ELF-1 (cell line): ENCODE results near the gene ADCY7.

Experiments used
- DNase-seq: peaks from one replicate; pipeline ENCODE4 v3.0.0-alpha.2; 2016; ENCODE audit warnings: low read depth, low spot score

The ADCY7 gene

DNA sequence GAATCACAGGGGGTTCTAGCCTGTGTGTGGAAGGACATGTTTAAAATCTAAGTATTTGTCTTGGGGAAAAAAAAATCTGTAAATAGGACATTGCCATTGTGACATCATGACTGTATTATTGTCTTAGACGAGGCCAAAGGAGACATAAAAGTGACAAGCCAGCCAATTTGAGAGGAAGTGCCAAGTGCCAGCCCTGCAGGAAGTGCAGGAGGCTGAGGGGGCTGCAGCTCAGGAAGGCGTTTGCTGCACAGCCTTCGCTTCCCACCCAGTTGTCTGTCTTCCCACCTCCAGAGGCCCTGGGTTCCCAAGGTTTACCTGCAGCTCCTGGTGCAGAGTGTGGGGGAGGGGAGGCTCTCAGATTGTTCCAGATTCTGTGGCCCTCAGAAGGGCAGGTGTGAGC lies 1.3 kb downstream of the ADCY7 start:
- DNase-seq: no peak

DNA sequence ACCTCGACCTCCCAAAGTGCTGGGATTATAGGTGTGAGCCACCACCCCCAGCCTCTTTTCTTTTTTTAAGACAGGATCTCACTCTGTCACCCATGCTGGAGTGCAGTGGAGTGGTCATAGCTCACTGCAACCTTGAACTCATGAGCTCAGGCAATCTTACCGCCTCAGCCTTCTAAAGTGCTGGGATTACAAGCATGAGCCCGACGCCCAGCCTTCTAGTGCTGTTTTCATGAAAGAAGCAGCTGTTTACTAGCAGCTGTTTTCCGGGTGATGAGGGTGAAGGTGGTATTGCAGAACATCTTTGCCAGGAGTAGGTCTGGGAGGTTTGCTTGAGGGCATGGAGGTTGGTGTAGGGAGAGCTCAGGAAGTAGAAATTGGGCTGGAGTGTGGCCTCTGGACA lies 2.0 kb downstream of the ADCY7 start:
- no peak for DNase-seq

DNA sequence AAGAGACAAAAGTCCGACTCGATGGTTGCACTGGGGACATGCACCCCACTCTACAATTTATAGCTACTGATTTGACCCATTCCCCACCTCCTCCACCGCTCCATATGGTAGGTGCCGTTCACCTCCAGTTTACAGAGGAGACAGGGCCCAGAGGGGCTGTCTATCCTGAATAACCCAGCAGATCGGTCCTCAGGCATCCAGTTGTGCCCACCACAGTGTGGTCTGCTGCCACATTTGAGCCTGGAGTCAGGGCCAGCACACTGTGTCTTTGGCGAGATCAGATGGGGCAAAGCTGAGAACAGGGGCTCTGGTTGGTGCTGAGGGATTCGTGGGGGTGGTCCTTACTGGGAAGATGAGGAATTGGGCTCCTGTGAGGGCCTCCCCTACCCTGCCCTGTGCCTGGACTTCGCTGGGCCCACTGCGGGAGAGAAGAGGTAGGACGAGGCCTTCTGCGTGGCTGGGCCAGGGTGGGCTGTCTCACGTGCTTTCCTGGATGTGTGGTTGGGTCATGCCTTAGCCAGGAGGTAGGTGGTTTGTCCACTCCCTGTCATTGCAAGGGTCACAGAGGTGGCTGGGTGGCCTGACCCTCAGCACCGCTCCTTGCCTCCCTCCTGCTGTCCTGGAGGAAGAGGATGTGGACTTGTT lies 2.8 kb downstream of the ADCY7 start:
- DNase-seq: no peak

DNA sequence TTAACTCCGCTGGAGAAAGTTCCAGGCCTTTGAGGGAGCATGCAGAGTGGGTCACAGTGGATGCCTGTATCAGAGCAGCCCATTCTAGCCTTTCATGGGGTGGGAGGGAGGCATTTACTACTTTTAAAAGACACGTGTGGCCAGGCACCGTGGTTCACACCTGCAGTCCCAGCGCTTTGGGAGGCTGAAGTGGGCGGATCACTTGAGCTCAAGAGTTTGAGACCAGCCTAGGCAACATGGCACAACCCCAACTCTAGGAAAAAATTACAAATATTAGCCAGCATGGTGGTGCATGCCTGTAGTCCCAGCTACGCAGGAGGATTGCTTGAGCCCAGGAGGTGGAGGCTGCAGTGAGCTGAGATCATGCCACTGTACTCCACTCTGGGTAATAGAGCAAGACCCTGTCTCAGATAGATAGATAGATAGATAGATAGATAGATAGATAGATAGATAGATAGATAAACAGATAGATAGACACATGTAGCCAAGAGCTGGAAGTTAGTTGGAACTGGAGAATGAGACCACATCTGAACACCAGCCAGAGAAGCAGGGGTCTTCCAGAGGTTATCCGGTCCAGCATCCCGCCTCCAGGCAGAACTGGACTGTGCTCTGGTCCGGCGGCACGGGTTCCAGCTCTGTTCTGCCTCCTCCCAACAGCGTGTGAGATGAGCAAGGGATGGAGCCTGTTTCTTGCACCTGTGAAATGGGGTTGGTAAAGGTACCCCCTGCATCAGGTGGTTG lies 3.6 kb downstream of the ADCY7 start:
- DNase-seq: no peak

DNA sequence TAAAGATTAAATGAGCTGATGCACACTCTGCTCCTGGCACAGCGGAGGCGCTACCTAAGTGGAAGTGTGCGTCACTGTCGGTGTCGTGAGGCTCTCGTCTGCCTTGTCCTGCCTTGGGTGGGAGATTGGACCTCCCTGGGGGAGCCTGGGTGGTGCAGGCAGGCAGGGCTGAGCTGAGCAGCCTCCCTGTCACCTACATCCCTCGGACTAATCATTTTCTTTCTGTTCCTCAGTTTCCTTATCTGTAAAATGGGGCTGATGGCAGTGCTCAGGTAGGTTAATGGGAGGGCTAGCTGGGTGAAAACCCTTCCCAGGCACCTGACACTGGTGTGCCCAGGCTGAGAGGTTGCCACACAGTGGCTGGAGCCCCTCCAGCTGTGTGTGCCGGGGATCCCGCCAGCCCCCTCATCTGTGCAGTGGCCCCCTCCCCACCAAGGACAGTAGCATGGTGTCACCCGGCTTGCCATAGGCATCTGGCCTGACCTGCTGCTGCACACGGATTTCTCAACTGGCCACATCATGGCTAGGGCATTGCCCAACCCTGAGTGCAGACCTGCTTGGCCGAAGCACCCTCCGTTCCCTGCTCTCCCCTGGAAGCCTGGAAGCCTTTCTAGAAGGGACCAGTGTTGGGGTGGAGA lies 4.3 kb downstream of the ADCY7 start:
- no peak for DNase-seq

DNA sequence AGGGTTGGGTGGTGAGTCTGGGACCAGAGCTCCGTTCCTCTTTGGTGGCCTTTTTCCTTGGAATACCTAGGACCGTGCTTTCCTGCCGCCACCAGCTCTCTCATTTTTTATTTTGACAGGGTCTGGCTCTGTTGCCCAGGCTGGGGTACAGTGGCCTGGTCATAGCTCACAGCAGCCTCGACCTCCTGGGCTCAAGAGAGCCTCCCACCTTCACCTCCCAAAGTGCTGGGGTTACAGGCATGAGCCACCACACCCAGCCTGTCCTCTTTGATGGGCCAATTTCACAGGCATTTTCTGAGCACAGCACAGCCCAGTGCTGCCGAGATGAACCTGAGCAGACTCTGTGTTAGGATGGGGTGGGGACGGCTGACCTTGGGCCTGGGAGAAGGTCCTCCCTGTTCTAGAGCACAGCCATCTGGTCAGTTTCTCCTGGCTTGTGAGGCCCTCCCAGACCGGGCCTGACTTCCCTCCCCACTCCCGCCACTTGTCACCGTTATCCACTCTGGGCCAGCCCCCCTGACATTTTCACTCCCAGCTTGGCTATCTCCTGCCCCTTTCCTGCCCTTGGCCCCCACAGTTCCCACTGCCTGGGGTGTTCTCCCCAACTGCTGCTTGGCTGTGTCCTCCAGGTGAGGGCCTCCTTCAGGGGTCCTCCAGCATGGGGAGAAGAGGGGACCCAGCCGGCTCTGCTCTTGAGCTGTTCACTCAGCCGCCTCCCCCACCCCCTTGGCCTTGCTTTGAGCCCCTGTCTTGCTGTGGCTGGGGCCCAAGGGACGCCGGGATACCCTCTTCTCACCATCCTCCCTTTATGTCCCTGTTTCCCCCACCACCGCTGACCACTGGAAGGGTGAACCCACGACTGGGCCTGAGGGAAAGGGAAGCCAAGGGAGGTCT lies 5.0 kb downstream of the ADCY7 start:
- DNase-seq: no peak

DNA sequence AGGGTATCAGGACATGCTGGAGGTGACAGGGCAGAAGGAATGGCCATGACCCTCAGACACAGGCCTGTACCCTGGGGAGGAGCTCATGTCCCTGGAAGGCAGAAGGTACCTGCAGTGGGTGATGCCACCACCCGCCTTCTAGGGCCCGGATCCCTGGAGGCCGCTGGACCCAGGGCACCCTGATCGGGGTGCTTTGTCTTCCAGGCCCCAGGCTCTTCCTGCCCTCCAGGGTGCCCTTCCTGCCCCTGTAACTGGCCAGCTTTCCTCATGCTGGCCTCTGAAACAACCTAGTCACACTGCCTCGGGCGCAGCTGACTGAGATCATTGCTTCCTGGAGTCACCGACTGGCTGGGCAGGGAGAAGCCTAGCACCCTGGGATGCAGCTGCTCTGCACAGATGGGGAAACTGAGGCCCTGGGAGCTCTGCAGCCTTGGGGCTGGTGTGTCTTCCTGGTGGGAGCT lies 5.8 kb downstream of the ADCY7 start:
- DNase-seq: no peak

DNA sequence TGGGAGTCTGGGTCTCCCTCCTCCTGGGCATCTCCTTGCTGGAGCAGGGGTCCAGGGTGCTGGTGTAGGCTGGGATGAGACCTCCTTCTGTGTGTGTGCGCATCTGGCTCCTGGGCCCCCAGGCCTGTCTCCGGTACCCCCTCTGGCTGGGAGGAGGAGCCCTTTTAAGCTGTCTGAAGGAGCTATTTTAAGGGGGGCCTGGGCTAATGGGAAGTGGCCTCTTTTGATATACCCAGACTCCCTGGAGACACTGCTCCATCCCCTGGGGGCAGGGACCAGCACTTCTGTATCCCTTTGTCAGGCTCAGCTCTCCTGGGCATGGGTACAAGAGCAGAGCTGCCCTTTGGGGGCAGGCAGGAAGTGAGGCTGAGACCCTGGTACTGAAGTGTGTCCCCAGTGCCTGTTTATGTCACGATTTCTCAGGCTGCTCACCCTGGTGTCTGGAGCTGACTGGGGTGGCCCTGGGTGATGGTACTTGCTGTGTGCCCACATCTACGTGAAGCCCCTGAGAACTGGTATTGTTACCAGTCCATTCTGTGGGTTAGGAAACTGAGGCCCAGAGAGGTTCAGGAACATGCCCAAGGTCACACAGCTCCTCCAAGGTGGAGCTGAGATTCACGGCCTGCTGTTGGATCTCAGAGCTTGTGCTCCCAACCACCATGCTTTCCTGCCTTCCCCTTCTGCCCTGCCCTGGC lies 6.5 kb downstream of the ADCY7 start:
- DNase-seq: no peak

DNA sequence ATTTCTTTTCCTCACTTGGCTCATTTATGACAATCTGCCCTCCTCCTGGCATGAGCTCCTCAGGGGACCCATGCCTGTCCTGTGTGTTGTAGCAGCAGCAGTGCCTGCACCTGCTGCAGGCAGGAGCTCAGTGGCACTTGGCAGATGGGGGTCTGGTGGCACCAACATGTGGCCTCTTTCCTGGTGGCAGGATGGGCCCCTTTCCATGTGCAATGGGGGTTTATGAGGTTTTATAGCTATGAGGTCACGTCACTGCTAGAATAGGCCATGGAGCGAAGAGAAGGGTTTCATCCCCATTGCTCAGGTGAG lies 7.0 kb downstream of the ADCY7 start:
- DNase-seq: no peak

DNA sequence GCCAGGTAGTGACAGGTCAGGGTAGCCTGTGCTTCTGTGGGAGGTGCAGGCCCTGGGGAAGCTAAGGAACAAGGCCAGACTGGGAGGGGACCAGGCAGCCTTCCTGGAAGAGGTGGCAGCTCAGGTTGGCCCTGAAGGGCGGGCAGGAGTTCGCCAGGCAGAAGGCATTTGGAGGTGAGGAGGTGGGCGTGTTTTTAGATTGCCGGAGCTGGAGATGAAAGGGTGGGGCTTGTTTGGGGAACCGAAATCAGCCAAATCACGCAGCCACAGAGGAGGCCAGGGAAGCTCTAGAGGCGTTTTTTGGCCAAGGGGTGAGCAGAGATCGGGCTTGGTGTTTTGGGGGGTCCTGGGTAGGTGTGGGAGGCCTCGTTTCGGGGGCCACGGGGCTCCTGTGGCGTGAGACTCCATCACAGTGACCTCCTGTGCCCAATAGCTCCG lies 7.6 kb downstream of the ADCY7 start:
- no peak for DNase-seq

DNA sequence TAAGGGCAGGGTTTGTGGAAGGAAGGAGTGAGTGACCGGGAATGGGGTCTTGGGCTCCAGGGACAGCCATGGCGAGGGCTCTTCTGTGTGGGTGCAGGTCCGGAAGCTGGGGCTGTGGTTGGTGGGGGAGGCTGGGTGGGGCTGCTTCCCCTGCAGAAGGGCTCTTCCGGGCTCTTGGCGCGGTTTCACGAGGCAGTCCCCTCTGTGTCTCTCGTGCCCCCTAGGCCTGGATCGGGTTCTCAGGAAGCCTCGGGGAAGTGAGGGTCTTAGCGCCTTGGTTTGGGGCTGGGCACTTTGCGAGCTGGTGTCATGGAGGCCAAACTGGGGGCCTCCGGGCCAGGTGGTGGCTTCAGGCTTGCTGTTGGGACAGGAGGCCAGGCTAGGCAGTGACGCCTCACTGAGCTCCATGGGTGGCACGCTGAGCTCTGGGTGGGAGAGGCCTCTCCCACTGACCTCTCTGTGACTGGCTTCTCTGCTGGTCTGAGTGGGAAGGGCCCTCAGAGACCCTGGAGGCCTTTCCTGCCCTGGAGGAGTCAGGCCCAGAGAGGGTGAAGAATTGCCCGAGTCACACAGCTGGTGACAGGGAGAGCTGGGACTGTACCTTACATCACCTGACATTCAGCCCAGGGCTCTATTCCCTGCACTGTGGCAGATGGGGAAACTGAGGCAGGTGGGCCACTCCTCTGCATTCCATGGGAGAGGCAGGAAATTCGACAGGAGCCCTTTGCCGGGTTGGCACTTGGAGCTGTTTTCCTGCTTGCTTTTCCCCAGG lies 8.2 kb downstream of the ADCY7 start:
- no peak for DNase-seq

DNA sequence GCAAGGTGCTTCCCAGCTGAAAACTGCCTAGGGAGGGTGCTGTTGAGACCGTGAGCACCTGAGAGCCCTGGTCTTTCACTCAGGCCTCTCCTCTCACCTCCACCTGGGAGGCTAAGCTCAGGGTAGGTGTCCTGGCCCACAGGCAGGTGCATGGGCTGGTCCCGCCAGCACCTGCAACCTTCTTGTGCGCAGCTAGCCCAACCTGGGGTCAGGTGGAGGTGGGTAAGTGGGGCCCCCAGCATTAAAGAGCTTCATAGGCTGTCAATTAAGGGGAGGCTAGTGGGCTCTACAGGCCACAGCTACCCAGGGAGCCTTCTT lies 8.7 kb downstream of the ADCY7 start:
- DNase-seq: no peak

DNA sequence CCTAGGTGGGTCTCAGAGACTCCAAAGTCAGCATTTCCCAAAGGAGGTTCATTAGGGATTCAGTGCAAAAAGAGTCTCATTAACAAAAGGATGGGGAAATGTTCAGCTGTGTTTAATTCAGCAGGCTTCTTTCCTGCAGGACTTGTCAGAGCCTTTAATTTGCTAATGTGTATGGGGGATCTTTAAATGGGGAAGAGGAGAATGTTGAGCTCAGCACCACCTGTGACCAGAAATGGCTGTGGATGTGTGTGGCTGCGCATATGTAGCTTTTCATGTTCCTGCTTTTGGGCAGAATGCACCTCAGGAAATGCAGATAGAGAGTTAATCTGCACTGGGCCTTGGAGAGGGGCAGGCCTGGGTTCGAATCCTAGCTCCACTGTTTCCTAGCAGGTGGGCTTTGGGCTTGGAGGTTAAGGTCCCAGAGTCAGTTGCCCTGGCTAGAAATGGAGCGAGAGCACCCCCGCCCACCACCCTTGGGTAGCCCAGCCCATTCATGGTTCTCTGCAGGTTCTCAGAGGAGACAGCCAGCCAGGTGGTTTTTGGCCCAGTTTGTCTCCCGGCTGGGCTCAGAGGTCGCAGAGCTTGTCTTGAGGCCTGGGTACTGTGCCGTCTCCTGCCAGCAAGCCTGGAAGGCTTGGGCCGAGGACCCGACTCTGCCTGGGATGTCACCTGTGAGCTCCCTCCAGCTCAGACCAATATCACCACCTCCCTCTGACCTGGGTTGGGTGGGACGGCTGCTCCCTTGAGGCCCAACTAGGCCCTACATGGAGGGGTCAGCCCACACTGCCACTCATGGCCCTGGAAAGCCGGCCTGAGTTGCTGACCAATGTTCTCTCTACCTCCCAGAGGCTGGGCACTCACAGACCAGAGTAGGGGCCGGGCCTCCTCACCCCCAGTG lies 9.3 kb downstream of the ADCY7 start:
- no peak for DNase-seq

DNA sequence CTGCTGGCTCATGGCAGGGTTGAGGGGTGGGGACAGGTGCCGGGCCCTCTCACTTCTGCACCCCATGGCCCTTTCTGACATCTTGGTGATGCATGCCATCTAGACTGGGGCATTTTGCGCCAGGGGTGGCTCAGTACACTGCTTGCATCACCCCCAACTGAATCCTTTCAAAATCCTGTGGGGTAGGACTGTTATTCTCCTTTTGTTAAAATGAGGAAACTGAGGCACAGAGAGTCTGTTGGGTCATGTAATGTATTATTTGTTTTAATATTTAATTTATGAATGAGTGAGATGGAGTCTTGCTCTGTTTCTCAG lies 9.9 kb downstream of the ADCY7 start:
- DNase-seq: no peak

DNA sequence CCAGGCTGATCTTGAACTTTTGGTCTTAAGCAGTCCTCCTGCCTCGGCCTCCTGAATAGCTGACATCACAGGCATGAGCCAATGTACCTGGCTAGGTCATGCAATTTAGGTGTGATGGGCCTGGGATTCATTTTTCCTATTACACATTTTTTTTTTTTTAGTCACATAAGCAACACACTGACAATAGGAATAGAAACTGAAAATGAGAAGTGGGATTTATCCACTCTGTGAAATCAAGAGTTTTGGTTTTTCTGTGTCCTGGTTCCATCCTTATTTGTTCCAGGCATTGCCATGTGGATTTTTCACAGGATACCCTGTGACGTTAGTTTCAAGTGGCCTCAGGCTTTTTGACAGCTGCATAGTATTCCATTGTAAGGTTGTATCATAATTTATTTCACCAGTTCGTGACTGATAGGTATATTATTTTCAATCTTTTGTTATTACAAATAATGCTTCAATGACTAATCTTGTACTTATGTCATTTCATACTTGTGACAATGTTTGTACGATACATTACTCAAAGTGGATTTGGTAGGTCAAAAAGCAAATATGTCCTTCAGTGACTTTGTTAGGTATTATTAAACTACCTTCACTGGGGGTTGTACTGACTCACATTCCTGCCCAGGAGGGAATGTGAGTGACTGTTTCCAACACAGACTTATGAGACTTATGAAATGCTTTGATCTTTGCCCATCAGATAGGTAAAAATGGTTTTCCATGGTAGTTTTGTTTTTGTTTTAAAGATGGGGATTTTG lies 10.6 kb downstream of the ADCY7 start:
- no peak for DNase-seq

DNA sequence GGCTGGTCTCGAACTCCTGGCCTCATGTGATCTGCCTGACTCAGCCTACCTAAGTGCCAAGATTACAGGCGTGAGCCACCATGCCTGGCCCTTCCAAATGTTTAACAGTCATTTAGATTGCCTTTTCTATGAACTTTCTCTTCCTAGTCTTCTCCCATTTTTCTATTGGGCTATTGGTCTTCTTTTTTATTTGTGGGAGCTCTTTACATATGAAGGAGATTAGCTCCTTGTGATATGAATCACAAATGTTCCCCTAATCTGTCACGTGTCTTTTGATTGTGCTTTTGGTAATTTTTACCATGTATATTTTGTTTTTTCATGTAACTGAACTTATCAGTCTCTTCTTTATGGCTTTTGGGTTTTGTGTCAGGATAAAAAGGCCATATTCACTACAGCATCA lies 11.9 kb downstream of the ADCY7 start:
- DNase-seq: no peak

DNA sequence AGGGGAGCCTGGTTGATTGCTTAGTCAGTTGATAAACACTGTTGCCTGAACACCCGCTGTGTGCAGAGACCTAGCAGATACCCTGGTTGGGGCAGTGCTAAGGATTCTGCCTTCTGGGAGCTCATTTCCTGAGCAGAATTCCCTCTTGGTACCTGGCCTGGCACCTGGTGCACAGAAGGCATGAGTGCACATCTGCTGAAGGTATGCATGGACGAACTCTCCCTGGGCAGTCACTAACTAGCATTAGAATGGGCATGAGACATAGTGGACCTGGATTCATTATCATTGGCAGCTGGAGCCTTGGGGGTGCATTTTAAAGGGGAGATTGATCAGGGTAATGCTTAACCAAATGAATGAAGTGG lies 13.1 kb downstream of the ADCY7 start:
- no peak for DNase-seq

DNA sequence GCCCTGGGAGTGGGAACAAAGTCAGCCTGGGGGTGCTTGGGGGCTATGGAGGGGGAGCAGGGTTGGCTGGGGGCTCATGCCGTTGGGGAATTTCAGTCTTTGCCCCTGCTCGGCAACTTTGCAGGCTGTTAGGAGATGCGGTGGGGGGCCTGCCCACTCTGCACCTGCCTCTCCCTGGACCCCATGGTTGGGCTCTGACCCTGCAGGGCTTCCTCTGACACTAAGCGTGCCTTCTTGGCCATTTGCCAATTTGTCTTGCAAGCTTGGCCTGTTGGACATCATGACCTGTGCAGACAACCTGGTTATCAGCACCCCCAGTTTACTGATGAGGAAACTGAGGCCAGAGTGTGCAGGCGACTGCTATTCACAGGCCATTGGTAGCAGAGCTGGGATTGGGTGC lies 14.6 kb downstream of the ADCY7 start:
- no peak for DNase-seq

DNA sequence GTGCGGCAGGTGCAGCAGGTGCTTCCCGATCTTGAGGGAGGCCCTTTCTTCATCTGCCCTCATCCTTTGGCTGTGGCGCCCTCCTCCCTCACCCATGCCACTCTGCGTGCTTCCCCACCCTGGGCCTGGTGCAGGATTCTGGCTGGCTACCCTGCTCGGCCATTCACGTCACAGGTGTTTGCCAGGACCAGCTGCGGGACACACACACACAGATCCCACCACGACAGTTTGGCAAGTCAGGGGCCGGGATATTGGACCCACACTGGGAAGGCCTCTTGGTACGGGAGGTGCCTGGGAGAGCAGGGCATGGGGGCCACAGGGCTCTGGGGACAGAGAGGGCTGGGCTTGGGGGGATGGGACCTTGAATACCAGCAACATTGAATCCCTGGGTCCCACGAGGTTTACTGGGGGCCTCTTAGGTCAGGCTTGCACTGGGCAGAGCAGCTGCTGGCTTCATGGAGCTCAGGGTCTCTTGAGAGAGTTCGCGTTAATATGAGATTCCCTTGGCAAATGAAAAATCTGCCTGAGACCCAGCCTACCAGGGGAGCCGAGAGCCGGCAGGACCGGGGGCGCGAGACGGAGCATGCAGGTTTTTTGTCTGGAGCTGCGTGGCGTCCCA lies 15.1 kb downstream of the ADCY7 start:
- no peak for DNase-seq
